HCT116 (cell line): ENCODE results near the gene VPS26A.

Experiments
- CTCF ChIP-seq, 3 experiments: fragments of 200-600 bp in 1 of 3; sonication (generic) in 1 of 3; IDR thresholded peaks in 2 of 3; conservative IDR thresholded peaks in 1 of 3; 2 replicates each; pipeline ENCODE4 v1.5.1; 2012 to 2017; ENCODE audit warnings: low read depth in 2 of 3, low read length in 2 of 3, antibody characterized with exemption in 1 of 3, borderline replicate concordance in 1 of 3, control low read depth in 1 of 3, mild to moderate bottlenecking in 1 of 3, mixed read lengths in 1 of 3, mixed run types in 1 of 3, moderate library complexity in 1 of 3; ENCODE audit not compliant: insufficient read depth in 1 of 3
- POLR2AphosphoS5 ChIP-seq: IDR thresholded peaks from 2 replicates; pipeline ENCODE4 v1.6.1; 2011; ENCODE audit warnings: mild to moderate bottlenecking, low read depth, low read length, moderate library complexity
- REST ChIP-seq: IDR thresholded peaks from 2 replicates; pipeline ENCODE4 v1.6.1; 2012; ENCODE audit warnings: low read depth

- TF ChIP-seq REST (no peak), POLR2AphosphoS5 (no peak), CTCF (IDR thresholded peaks at IDR 0.05 in 2 of 3, conservative IDR thresholded peaks at IDR 0.05 in 1 of 3; ENCODE audit: borderline replicate concordance in 1 of 3, insufficient read depth in 1 of 3, low read depth in 2 of 3, low read length in 2 of 3) (no peak)
Observed at GRCh38 chr10:69145864-69146263, 21.9 kb downstream of the VPS26A start.
